Motor neuron (in vitro differentiated cells): ENCODE results near the gene ARID1B. TPM values are rescaled to one million over a fixed set of nuclear protein-coding genes. Genes with fewer than 3 reads are reported as not detected.
A peak's percentile ranks its signal among the peaks of the same experiment; 100 is the strongest.

Experiments
- ATAC-seq, 8 experiments: fragments of 200-7000 bp; cut with Tn5 transposase; replicated peaks in 6 of 8; 2 replicates each; pipeline ENCODE4 v1.8.0; 2021; ENCODE audit warnings: mild to moderate bottlenecking in 8 of 8, moderate library complexity in 8 of 8
- H3K27ac ChIP-seq, 2 donors: fragments of 250-450 bp; sonication (Bioruptor Pico); 2 replicates each; pipeline ENCODE4 v1.9.0; 2021; ENCODE audit warnings: antibody characterized with exemption in 2 of 2, mild to moderate bottlenecking in 2 of 2, moderate library complexity in 1 of 2
- H3K4me1 ChIP-seq, 2 donors: fragments of 250-450 bp; sonication (Bioruptor Pico); replicated peaks in 1 of 2; 2 replicates each; pipeline ENCODE4 v1.6.1; 2021; ENCODE audit warnings: antibody characterized with exemption in 2 of 2, mild to moderate bottlenecking in 2 of 2, moderate library complexity in 1 of 2
- H3K4me3 ChIP-seq, 5 donors: fragments of 250-450 bp; sonication (Bioruptor Pico); 2 replicates each; pipeline ENCODE4 v1.9.0; 2021; ENCODE audit warnings: antibody characterized with exemption in 5 of 5, mild to moderate bottlenecking in 5 of 5, moderate library complexity in 4 of 5
- WGBS, 10 experiments: fragments of 450-650 bp; shearing (Covaris generic); methylation state at CpG; one replicate each; pipeline ENCODE4 v1.0.0; 2022; 5-methylcytosine and 5-hydroxymethylcytosine counted together
- in situ Hi-C, 9 experiments: fragments of 400-800 bp; cut with MboI; loops; one replicate each; pipeline ENCODE4 v1.15.0; 2021; ENCODE audit warnings: low sequenced_read_pairs in 9 of 9, low pct_unique_long_range_greater_than_20kb in 2 of 9; ENCODE audit not compliant: unreplicated experiment in 9 of 9
- total RNA-seq, 8 experiments: library from RNA; unstranded; fragments of 300-600 nt; gene quantifications; 2 replicates each; pipeline versions ENCODE4 v1.2.3 to v1.2.4, GENCODE V29; 2022

The ARID1B gene
- total RNA-seq, 8 experiments from 2014 or later, result 35.8 to 165 (median 54.9) TPM

DNA sequence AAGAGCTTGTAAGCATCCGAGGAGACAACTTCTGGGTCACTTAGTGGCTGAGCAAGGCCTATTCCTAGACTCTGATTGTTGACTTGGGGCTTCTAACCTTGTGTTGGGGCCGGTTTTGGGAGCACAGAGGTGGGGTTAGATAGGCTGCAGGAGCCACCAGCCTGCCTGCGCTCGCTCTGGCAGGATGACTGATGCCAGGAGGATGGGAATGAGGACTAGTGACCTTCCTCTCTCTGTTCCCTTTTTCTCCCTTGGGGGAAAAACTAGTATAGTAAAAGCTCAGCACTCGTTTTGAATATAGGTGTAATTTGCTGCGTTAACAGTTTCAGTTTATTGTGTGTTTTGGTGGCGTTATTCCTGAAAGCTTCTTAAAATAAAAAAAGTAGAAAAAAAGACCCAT, 141.5 kb downstream of the ARID1B start:
- no peak overlapping the region for H3K4me3 ChIP-seq
- H3K27ac ChIP-seq, result no peak overlapping the region
- ATAC-seq, result no peak
- peaks cover 2 to 10% of the 10 kb centered on the region in 2 donors for H3K4me1 ChIP-seq
- in situ Hi-C loops, result no loop called here
- 53 to 97% (median 79%) methylated on average over 1 to 7 of the region's 7 CpGs; no CpG with 5 or more reads in 1 of the 10 experiments for WGBS, 10 experiments

DNA sequence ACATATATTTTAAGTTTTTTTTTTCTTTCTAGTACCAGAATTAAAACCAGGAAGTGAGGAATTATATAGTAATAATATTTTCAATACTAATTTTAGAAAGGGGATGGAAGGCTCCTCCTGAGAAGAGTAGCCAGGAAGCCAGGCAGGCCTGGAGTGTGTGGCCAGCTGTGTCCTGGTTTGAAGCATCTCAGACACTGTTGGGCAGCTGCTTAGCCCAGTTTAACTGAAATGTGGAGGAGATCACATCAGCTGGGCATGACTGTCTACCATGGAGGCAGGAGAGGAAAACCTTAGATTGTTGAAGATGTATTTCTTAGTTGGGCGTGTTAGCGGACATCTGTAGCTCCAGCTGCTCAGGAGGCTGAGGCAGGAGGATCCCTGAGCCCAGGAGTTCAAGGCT, 142.2 kb downstream of the ARID1B start:
- Histone ChIP-seq H3K4me1 (peaks cover 2 to 10% of the 10 kb centered on the region in 2 donors), H3K27ac (no peak overlapping the region), H3K4me3 (no peak overlapping the region)
- in situ Hi-C loops, result no loop called here
- ATAC-seq, result peak in 2 of 8 experiments; percentile 6 to 11
- 80 to 93% (median 92%) methylated on average over 1 to 2 of the region's 2 CpGs; no CpG with 5 or more reads in 7 of the 10 experiments for WGBS, 10 experiments

DNA sequence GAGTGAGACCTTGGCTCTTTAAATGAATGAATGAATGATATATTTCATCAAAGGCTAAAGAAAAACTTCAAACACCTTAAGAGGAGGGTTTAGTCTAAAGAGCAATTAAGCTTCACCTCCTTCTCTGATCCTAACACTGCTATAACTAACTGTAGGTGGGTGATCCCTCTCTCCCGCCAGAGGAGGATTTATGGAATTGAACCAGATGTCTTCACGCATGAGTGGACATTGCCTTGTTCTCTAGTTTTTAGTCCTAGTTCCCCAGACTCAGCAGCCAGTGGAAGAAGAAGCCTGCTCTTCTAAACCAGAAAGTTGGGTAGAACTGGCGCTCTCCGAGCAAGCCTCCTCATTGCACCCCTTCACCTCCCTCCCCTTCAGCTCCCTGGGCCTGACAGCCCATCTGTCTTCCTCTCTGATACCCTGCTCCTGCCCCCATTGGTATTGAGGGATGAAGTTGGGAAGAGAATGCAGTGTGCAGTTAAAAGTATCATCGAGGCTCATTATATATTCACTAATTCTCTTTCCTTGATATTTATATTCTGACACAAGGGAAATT, 142.7 kb downstream of the ARID1B start:
- Histone ChIP-seq H3K4me3 (no peak overlapping the region), H3K4me1 (peaks cover 2 to 10% of the 10 kb centered on the region in 2 donors), H3K27ac (no peak overlapping the region)
- ATAC-seq, result peak in 3 of 8 experiments; percentile 53 to 76 (median 71)
- WGBS, 10 experiments, result 20 to 100% (median 64%) methylated on average over 1 to 5 of the region's 5 CpGs
- in situ Hi-C loops, result no loop called here

DNA sequence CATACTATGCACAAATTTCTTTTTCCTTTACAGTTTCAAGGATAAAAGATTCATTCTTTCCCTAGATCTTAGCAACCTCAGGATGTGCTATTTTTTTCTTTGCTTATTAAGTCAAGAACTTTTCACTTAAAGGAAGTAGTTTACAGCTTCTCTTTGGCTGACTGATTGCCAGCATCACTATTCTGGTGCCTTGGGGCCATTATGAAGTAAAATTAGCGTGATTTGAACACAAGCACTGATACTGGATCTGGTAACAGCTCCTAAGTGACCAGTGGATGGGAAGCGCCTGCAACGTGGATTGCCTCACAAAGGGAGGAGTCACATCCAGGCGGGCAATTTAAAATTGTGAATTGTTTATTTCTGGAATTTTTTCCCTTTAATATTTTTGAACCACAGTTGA, 147.1 kb downstream of the ARID1B start:
- ATAC-seq, result no peak
- in situ Hi-C loops, result no loop called here
- Histone ChIP-seq H3K27ac (no peak overlapping the region), H3K4me3 (no peak overlapping the region), H3K4me1 (peaks cover 2 to 10% of the 10 kb centered on the region in 2 donors)
- WGBS, 10 experiments, result 60 to 97% (median 89%) methylated on average over 1 to 4 of the region's 4 CpGs; no CpG with 5 or more reads in 2 of the 10 experiments

DNA sequence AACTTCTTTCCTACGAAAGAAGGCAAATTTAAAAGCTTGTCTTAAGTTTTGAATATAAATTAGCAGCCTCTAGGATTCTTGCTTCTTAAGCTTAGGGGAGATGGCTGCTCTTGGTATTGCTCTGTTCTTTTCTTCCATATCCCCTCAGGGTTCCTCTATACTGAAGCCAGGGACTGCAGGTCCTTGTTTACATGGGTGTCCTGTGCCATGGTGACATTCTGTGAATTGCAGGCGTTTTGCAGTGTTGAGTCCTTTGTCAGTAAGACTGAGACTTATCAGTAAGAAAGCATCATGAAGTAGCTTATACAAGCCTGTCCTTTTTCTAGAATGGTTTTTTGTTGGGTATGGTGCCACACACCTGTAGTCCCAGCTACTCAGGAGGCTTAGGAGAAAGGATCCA, 147.8 kb downstream of the ARID1B start:
- Histone ChIP-seq H3K4me1 (peaks cover under 1 to 7% of the 10 kb centered on the region in 2 donors), H3K4me3 (no peak overlapping the region), H3K27ac (no peak overlapping the region)
- in situ Hi-C loops, result loop anchor here in 1 of 9 experiments (25.0 kb wide), 1 partner anchor 138 kb away; the partner anchor contains the start of gene ARID1B
- peak in 1 of 8 experiments; percentile 52 for ATAC-seq
- 80 to 100% (median 97%) methylated on average over 1 to 2 of the region's 2 CpGs; no CpG with 5 or more reads in 2 of the 10 experiments for WGBS, 10 experiments

DNA sequence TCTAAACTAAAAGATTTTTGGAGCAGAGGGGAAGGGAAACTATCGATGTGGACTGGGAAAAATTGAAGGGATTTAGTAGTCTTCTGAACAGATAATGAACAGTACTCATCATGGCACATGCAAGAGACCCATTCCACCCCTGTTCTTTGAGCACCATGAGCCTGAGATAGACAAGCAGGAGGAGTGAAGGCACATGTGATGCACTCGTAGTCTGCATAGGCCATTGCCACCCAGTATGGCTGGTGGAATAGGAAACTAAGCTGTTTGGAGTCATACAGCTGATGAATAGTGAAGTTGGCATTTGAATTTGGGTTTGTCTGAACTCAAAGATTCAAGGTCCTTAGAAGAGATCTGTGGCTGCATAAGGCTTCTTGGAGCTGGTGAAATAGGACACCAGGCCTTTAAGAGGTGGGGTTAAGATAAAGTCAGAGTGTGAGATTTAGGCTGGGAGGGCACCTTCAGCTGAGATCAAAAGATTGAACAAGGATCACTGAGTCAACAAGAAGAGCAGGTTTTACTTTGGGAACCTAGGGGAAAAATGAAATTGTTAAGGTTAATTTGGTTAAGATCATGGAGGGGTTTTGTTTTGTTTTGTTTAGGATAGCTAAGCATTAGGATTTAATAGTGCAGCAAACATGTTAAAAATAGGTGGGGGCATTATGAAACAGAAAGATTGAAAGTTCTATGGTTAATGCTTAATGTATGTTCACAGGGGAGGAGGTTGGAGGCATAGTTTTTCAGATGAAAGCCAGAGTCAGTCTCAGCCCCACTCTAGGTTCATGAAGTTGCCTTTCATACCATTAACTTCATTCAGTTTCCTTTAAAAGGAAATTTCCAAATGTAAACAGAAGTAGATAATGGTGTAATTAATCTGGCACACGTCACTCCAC, 148.8 kb downstream of the ARID1B start:
- ATAC-seq, result peak in 3 of 8 experiments; percentile 31 to 69 (median 61)
- WGBS, 10 experiments, result 50 to 100% (median 80%) methylated on average over 2 to 3 of the region's 3 CpGs; no CpG with 5 or more reads in 1 of the 10 experiments
- Histone ChIP-seq H3K4me1 (no peaks in the 10 kb centered on the region), H3K4me3 (no peak overlapping the region), H3K27ac (no peak overlapping the region)
- in situ Hi-C loops, result loop anchor here in 1 of 9 experiments (25.0 kb wide), 1 partner anchor 139 kb away; the partner anchor contains the start of gene ARID1B

DNA sequence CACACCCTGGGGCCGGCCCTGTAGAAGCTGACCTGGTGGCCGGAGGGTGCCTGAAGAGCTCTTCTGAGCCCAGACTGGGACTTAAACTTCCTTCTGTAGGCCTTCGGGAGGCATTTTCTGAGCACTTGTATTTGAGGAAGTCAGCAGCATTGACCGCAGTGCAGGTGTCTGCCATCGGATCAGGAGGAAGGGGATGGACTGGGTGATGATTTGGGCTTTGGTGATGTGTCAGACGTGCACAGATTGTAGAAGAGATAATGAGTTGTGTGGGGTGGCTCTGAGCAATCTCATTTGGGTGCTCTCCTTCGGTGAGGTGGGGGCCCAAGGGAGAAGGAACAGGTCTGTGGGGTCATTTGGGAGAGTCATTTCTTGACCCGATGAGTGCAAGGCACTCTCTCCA, 150.9 kb downstream of the ARID1B start:
- no peak for ATAC-seq
- in situ Hi-C loops, result loop anchor here in 1 of 9 experiments (25.0 kb wide), 1 partner anchor 141 kb away; the partner anchor contains the start of gene ARID1B
- Histone ChIP-seq H3K4me3 (no peak overlapping the region), H3K27ac (no peak overlapping the region), H3K4me1 (peaks cover 0 to 5% of the 10 kb centered on the region in 2 donors)
- 100% methylated on average over 1 to 6 of the region's 8 CpGs; no CpG with 5 or more reads in 4 of the 10 experiments for WGBS, 10 experiments

DNA sequence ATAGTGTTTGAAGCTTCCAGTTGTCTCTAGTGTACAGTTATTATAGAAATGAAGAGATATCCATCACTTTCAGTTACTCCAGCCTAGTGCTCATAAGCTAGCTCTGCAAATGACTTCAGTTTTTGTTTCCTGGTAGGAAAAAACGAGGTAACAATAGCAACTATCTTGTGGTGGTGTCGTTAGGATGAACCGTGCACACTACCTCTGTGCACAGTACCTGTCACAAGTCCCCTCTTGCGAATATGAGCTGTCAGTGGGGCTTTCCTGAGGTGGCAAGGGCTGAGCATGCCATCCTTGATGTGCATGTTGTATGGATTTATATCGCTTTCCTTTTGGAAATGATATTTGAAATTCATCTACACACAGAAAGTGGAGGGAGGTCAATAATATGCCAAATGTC, 151.8 kb downstream of the ARID1B start:
- ATAC-seq, result no peak
- 20 to 100% (median 80%) methylated on average over 1 to 5 of the region's 5 CpGs; no CpG with 5 or more reads in 3 of the 10 experiments for WGBS, 10 experiments
- no peak overlapping the region for H3K4me3 ChIP-seq
- H3K4me1 ChIP-seq, result peaks cover 4 to 13% of the 10 kb centered on the region in 2 donors
- H3K27ac ChIP-seq, result no peak overlapping the region
- in situ Hi-C loops, result loop anchor here in 1 of 9 experiments (25.0 kb wide), 1 partner anchor 142 kb away; the partner anchor contains the start of gene ARID1B

DNA sequence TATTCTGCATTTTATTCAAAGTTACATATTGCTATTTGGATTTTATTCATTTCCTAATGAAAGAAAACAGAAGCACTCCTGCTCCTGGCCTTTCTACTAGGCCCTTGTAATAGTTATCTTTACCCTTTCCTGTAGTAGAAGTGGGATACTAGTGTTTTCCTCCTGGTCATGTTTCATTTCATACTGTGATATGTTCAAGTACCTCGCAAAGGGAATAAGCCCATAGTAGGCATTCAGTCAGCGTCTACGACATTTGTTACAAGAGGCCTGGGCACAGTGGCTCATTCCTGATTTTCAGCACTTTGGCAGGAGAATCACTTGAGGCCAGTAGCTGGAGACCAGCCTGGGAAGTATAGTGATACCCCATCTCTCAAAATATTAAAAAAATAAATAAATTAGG, 154.1 kb downstream of the ARID1B start:
- Histone ChIP-seq H3K4me3 (no peak overlapping the region), H3K4me1 (peaks cover 10 to 19% of the 10 kb centered on the region in 2 donors), H3K27ac (no peak overlapping the region)
- 93 to 100% (median 100%) methylated on average over 1 to 3 of the region's 3 CpGs; no CpG with 5 or more reads in 2 of the 10 experiments for WGBS, 10 experiments
- in situ Hi-C loops, result loop anchor here in 1 of 9 experiments (25.0 kb wide), 1 partner anchor 144 kb away; the partner anchor contains the start of gene ARID1B
- ATAC-seq, result no peak

DNA sequence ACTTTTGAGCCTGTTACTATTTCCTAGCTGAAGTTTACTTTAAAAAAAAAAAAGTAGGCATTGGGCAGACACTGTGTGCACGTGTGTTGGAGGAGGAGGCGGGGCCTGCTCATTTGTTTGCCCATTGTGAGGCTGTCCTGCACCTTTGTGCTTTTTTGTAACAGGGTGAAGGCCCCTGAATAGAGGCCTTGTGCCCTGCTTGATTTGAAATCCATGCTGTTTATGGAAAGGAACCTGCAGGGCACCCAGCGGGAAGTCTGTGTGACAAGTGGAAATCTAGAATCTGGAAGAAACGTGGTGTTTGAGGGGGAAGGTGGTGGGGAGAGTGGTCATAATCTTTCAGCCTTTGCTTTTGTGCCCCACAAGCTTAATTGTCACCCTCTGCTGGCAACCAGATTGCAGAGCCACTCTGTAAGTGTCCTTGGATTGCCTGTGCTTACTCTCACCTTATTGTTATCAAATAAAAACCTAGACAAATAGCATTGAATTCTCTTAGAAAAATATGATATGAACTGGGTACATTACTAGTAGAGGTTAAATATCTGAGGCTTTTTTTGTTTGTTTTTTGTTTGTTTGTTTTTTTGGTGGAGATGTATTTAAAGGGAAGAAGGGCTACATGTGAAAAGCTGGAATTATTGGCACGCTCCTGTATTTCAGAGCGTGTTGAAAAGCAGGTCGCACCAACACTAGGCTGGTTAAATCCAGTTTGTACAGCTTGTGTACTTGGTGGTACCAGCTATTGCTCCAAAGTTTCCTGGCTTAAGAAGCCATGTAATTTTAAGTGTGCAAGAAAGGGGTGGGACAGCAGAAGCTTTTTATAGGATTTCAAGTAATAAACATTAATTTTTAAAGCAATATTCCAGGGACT, 156.3 kb downstream of the ARID1B start:
- Histone ChIP-seq H3K27ac (peak overlapping the region in 1 of 2 donors; percentile 4), H3K4me3 (peak overlapping the region in 1 of 5 donors; percentile 14), H3K4me1 (peaks cover 10 to 19% of the 10 kb centered on the region in 2 donors)
- 10 to 59% (median 21%) methylated on average over 1 to 7 of the region's 7 CpGs for WGBS, 10 experiments
- in situ Hi-C loops, result loop anchor here in 1 of 9 experiments (25.0 kb wide), 1 partner anchor 146 kb away; the partner anchor contains the start of gene ARID1B
- peak in 6 of 8 experiments; percentile 50 to 96 (median 96) for ATAC-seq

DNA sequence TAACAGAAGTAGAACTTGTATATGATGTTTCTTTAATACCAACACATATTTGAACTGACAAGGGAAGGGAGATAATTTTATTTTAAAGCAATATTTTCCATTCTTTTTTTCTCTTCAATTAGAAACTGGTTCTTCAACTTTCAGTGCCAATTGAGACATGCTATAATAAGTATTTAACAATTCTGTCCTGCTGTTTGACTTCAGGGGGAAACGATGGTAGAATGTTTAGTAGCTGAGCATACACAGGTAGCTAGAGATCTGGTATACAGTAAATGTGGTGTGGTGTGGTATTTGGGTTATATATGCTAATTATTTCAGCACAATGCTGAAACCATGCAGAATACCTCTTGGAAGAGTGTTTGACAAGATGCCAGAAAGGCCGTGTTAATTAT, 156.9 kb downstream of the ARID1B start:
- H3K4me1 ChIP-seq, result peaks cover 10 to 21% of the 10 kb centered on the region in 2 donors
- peak in 1 of 8 experiments; percentile 57 for ATAC-seq
- no peak overlapping the region for H3K27ac ChIP-seq
- no peak overlapping the region for H3K4me3 ChIP-seq
- in situ Hi-C loops, result loop anchor here in 1 of 9 experiments (25.0 kb wide), 1 partner anchor 147 kb away; the partner anchor contains the start of gene ARID1B
- 0 to 100% (median 36%) methylated on average over 1 to 2 of the region's 2 CpGs; no CpG with 5 or more reads in 1 of the 10 experiments for WGBS, 10 experiments

DNA sequence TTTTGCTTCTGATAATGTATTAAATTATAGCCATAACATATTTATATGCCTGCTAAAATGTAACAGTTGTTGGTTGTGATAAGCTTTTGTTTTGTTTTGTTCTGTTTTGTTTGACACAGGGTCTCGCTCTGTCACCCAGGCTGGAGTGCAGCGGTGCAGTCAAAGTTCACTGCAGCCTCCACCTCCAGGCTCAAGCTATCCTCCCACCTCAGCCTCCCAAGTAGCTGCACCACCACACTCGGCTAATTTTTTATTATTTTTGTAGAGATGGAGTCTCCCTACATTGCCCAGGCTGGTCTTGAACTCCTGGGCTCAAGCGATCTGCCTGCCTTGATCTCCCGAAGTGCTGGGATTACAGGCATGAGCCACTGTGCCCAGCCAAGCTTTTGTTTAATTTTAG, 157.8 kb downstream of the ARID1B start:
- H3K4me3 ChIP-seq, result no peak overlapping the region
- WGBS, 10 experiments, result 91 to 100% (median 97%) methylated on average over 1 to 5 of the region's 5 CpGs; no CpG with 5 or more reads in 3 of the 10 experiments
- H3K27ac ChIP-seq, result no peak overlapping the region
- in situ Hi-C loops, result loop anchor here in 1 of 9 experiments (25.0 kb wide), 1 partner anchor 148 kb away; the partner anchor contains the start of gene ARID1B
- no peak for ATAC-seq
- H3K4me1 ChIP-seq, result peaks cover 10 to 23% of the 10 kb centered on the region in 2 donors
